ENCODE data around the gene TTC7B.

DNA sequence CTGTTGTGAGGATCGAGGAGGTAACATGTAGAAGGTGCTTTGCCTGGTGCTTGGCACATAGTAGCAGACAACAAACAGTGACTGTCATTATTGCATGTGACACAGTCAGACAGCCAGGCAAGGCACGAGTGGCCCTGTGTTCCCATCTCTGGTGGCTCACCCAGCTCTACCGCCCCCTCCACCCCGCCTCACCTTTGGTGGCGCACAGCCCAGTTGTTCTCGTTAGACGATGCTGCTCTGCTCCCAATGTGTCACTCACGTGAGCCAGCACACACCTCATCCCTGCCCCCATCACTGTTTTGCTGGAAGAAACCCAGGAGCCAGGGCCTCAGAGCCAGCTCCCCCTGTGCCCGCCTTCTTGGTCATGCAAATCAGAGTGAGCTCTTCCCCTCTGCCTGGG lies 306.1 kb downstream of the TTC7B start:
- no peak for TF ChIP-seq POLR2AphosphoS5 (IDR thresholded peaks at IDR 0.05; ENCODE audit: low read depth, low read length)
- TF ChIP-seq, protein P1, sequence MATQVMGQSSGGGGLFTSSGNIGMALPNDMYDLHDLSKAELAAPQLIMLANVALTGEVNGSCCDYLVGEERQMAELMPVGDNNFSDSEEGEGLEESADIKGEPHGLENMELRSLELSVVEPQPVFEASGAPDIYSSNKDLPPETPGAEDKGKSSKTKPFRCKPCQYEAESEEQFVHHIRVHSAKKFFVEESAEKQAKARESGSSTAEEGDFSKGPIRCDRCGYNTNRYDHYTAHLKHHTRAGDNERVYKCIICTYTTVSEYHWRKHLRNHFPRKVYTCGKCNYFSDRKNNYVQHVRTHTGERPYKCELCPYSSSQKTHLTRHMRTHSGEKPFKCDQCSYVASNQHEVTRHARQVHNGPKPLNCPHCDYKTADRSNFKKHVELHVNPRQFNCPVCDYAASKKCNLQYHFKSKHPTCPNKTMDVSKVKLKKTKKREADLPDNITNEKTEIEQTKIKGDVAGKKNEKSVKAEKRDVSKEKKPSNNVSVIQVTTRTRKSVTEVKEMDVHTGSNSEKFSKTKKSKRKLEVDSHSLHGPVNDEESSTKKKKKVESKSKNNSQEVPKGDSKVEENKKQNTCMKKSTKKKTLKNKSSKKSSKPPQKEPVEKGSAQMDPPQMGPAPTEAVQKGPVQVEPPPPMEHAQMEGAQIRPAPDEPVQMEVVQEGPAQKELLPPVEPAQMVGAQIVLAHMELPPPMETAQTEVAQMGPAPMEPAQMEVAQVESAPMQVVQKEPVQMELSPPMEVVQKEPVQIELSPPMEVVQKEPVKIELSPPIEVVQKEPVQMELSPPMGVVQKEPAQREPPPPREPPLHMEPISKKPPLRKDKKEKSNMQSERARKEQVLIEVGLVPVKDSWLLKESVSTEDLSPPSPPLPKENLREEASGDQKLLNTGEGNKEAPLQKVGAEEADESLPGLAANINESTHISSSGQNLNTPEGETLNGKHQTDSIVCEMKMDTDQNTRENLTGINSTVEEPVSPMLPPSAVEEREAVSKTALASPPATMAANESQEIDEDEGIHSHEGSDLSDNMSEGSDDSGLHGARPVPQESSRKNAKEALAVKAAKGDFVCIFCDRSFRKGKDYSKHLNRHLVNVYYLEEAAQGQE (IDR thresholded peaks at IDR 0.05; ENCODE audit: insufficient read depth in 1 of 2, low read depth in 2 of 2, low read length in 2 of 2), result no peak
